HepG2 (cell line): ENCODE results near the gene KIF15. TPM values are rescaled to one million over a fixed set of nuclear protein-coding genes. Genes with fewer than 3 reads are reported as not detected.

Source experiments
- CCAR2 ChIP-seq: fragments of 200-400 bp; formaldehyde crosslinking; optimal IDR thresholded peaks from 2 replicates; pipeline ENCODE3; 2018; ENCODE audit warnings: low read depth, mild to moderate bottlenecking, low read length, moderate library complexity
- CREB1 ChIP-seq, 2 experiments: fragments of 450-650 bp in 1 of 2; IDR thresholded peaks; 2 replicates each; pipeline ENCODE4 v1.6.1; 2016 to 2017; ENCODE audit warnings: control low read depth in 1 of 2, mild to moderate bottlenecking in 1 of 2, missing compliant biosample characterization in 1 of 2, missing genetic modification characterization in 1 of 2
- ELK4 ChIP-seq: sonication (generic); formaldehyde crosslinking; IDR thresholded peaks from 2 replicates; pipeline ENCODE4 v1.9.0; 2021; ENCODE audit warnings: missing genetic modification reagents, borderline replicate concordance
- JUNB ChIP-seq: sonication (generic); formaldehyde crosslinking; IDR thresholded peaks from 2 replicates; pipeline ENCODE4 v1.8.0; 2022; ENCODE audit warnings: missing genetic modification reagents, mild to moderate bottlenecking, borderline replicate concordance
- MAF1 ChIP-seq: sonication (generic); formaldehyde crosslinking; IDR thresholded peaks from 2 replicates; pipeline ENCODE4 v1.5.0; 2020; ENCODE audit warnings: missing genetic modification reagents, borderline replicate concordance
- MTA1 ChIP-seq: sonication (generic); formaldehyde crosslinking; IDR thresholded peaks from 2 replicates; pipeline ENCODE4 v1.4.0; 2020; ENCODE audit warnings: missing genetic modification reagents, mild to moderate bottlenecking, borderline replicate concordance
- MZF1 ChIP-seq: sonication (generic); formaldehyde crosslinking; IDR thresholded peaks from 2 replicates; pipeline ENCODE4 v1.8.1; 2023; ENCODE audit warnings: mild to moderate bottlenecking, missing genetic modification reagents, borderline replicate concordance
- POGZ ChIP-seq: sonication (generic); formaldehyde crosslinking; IDR thresholded peaks from 2 replicates; pipeline ENCODE4 v1.4.0; 2020; ENCODE audit warnings: mild to moderate bottlenecking, missing genetic modification reagents
- SCMH1 ChIP-seq: sonication (generic); formaldehyde crosslinking; IDR thresholded peaks from 2 replicates; pipeline ENCODE4 v1.9.0; 2021; ENCODE audit warnings: missing genetic modification reagents, mild to moderate bottlenecking, borderline replicate concordance
- TCF12 ChIP-seq, 2 experiments: fragments of 450-650 bp in 1 of 2; sonication (generic) in 1 of 2; formaldehyde crosslinking in 1 of 2; IDR thresholded peaks; 2 replicates each; pipeline versions ENCODE4 v1.6.1 to v1.8.0; 2017 to 2022; ENCODE audit warnings: antibody characterized with exemption in 1 of 2, mild to moderate bottlenecking in 1 of 2, missing genetic modification reagents in 1 of 2, moderate library complexity in 1 of 2
- THAP11 ChIP-seq: IDR thresholded peaks from 2 replicates; pipeline ENCODE4 v1.6.1; 2016; ENCODE audit warnings: missing biosample characterization, missing genetic modification reagents
- ZEB1 ChIP-seq: IDR thresholded peaks from 2 replicates; pipeline ENCODE4 v1.6.1; 2012; ENCODE audit warnings: mild to moderate bottlenecking, low read depth, inconsistent platforms; ENCODE audit not compliant: insufficient replicate concordance
- ZNF234 ChIP-seq: sonication (generic); formaldehyde crosslinking; conservative IDR thresholded peaks from 2 replicates; pipeline ENCODE4 v1.5.1; 2020; ENCODE audit warnings: mild to moderate bottlenecking, missing genetic modification reagents
- ZNF460 ChIP-seq: sonication (generic); formaldehyde crosslinking; IDR thresholded peaks from 2 replicates; pipeline ENCODE4 v1.5.1; 2020; ENCODE audit warnings: missing genetic modification reagents, mild to moderate bottlenecking, borderline replicate concordance
- ZNF468 ChIP-seq: sonication (generic); formaldehyde crosslinking; IDR thresholded peaks from 2 replicates; pipeline ENCODE4 v1.8.0; 2022; ENCODE audit warnings: mild to moderate bottlenecking, moderate library complexity, missing genetic modification reagents
- ZNF572 ChIP-seq: sonication (generic); formaldehyde crosslinking; IDR thresholded peaks from 2 replicates; pipeline ENCODE4 v1.5.1; 2020; ENCODE audit warnings: mild to moderate bottlenecking, missing genetic modification reagents
- ZNF580 ChIP-seq: IDR thresholded peaks from 2 replicates; pipeline ENCODE4 v1.6.1; 2016; ENCODE audit warnings: low read depth, borderline replicate concordance
- ZNF687 ChIP-seq: sonication (generic); formaldehyde crosslinking; IDR thresholded peaks from 2 replicates; pipeline ENCODE4 v1.5.1; 2020; ENCODE audit warnings: mild to moderate bottlenecking, missing genetic modification reagents, moderate library complexity
- ZNF724P ChIP-seq: sonication (generic); formaldehyde crosslinking; IDR thresholded peaks from 2 replicates; pipeline ENCODE4 v1.8.0; 2022; ENCODE audit warnings: missing genetic modification reagents, borderline replicate concordance
- polyA plus RNA-seq, 8 experiments: library from polyadenylated mRNA; depleted of rRNA in 3 of 8; stranded (reverse) in 7 of 8; unstranded in 1 of 8; fragments of >200 nt; fragmentation: Illumina TruSeq in 4 of 8; extraction: Trizol in 4 of 8; gene quantifications; 2 replicates each; pipeline versions ENCODE4 v1.2.1 to v1.2.3, GENCODE V29; 2011 to 2016; ENCODE audit warnings: low read depth in 4 of 8, missing spikeins in 1 of 8, mixed read lengths in 1 of 8; ENCODE audit not compliant: insufficient read depth in 1 of 8
- total RNA-seq, 5 experiments: library from RNA; depleted of rRNA; stranded (reverse); fragments of >200 nt; fragmentation: Illumina TruSeq; extraction: Trizol; gene quantifications; 2 replicates each; pipeline ENCODE4 v1.2.3, GENCODE V29; 2016; ENCODE audit warnings: low read depth in 1 of 5
- TF ChIP-seq, protein P1 (sequence below): sonication (generic); formaldehyde crosslinking; IDR thresholded peaks from 2 replicates; pipeline ENCODE4 v1.4.0; 2020; ENCODE audit warnings: missing genetic modification reagents, low read depth, mild to moderate bottlenecking, borderline replicate concordance
- TF ChIP-seq, protein P2 (sequence below): sonication (generic); formaldehyde crosslinking; IDR thresholded peaks from 2 replicates; pipeline ENCODE4 v1.4.0; 2020; ENCODE audit warnings: missing genetic modification reagents

The KIF15 gene
- total and polyA plus RNA-seq, 2 of the 13 experiments (the other 11 are each of a cell fraction or from before 2014, with no cell fraction given): 4.8 to 33.8 TPM

- TF ChIP-seq ZNF687 (CRISPR knock-in tag) (peak; percentile 94), CREB1 (IDR thresholded peaks at IDR 0.05) (peak; percentile 99), CREB1 (CRISPR knock-in tag; IDR thresholded peaks at IDR 0.05) (peak; percentile 99), ZEB1 (no peak), ZNF234 (no peak), POGZ (peak; percentile 98), ZNF460 (CRISPR knock-in tag) (no peak), MTA1 (CRISPR knock-in tag) (0 out of 2 replicates have a peak, but pooled peaks have one; percentile 42), CCAR2 (no peak), ZNF572 (CRISPR knock-in tag) (peak; percentile 61; the same call in 1 of the 2 replicates), ZNF468 (CRISPR knock-in tag) (no peak), ZNF724P (CRISPR knock-in tag) (no peak; the same call in 1 of the 2 replicates), ZNF580 (CRISPR knock-in tag) (peak; percentile 78; the same call in 1 of the 2 replicates), JUNB (CRISPR knock-in tag) (no peak), SCMH1 (no peak), THAP11 (CRISPR knock-in tag) (peak; percentile 93), ELK4 (CRISPR knock-in tag) (no peak), MAF1 (CRISPR knock-in tag) (peak; percentile 80; the same call in 1 of the 2 replicates), TCF12 (IDR thresholded peaks at IDR 0.05) (no peak), TCF12 (CRISPR knock-in tag; IDR thresholded peaks at IDR 0.05) (no peak), MZF1 (CRISPR knock-in tag) (peak; percentile 76; the same call in 1 of the 2 replicates)
- TF ChIP-seq, protein P1, sequence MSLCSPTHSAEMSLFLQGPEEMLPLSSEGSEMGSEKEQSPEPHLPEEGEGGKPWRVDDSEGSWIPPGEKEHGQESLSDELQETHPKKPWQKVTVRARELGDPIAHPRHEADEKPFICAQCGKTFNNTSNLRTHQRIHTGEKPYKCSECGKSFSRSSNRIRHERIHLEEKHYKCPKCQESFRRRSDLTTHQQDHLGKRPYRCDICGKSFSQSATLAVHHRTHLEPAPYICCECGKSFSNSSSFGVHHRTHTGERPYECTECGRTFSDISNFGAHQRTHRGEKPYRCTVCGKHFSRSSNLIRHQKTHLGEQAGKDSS: peak; percentile 76
- TF ChIP-seq, protein P2, sequence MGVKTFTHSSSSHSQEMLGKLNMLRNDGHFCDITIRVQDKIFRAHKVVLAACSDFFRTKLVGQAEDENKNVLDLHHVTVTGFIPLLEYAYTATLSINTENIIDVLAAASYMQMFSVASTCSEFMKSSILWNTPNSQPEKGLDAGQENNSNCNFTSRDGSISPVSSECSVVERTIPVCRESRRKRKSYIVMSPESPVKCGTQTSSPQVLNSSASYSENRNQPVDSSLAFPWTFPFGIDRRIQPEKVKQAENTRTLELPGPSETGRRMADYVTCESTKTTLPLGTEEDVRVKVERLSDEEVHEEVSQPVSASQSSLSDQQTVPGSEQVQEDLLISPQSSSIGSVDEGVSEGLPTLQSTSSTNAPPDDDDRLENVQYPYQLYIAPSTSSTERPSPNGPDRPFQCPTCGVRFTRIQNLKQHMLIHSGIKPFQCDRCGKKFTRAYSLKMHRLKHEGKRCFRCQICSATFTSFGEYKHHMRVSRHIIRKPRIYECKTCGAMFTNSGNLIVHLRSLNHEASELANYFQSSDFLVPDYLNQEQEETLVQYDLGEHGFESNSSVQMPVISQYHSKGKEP (CRISPR knock-in tag): peak; percentile 52; the same call in 1 of the 2 replicates
Observed at GRCh38 chr3:44729384-44729910, 32.1 kb upstream of the KIF15 start, which contains the start of gene ZNF501 (continued).
